Neural cell (in vitro differentiated cells): ENCODE results near the gene PHKA2. TPM values are rescaled to one million over a fixed set of nuclear protein-coding genes. Genes with fewer than 3 reads are reported as not detected.

Experiments
- H2AFZ ChIP-seq: fragments of 200-600, 300-800 bp; sonication (generic), shearing (Covaris generic); 2 replicates; pipeline ENCODE4 v1.6.0; 2014; ENCODE audit warnings: low read depth, mild to moderate bottlenecking, antibody characterized with exemption, low read length, moderate library complexity
- H3F3A ChIP-seq: fragments of 200-600 bp; shearing (Covaris generic); 2 replicates; pipeline ENCODE4 v1.6.1; 2016; ENCODE audit warnings: mild to moderate bottlenecking, moderate library complexity, mixed read lengths, antibody characterized with exemption, low read length; ENCODE audit not compliant: insufficient read depth, poor library complexity, severe bottlenecking
- H3K27ac ChIP-seq: fragments of 200-600, 300-800 bp; sonication (generic), shearing (Covaris generic); 2 replicates; pipeline ENCODE4 v1.5.1; 2014; ENCODE audit warnings: mild to moderate bottlenecking, low read length, moderate library complexity
- H3K27me3 ChIP-seq: fragments of 300-800, 200-600 bp; sonication (generic), shearing (Covaris generic); 2 replicates; pipeline ENCODE4 v1.6.0; 2014; ENCODE audit warnings: mild to moderate bottlenecking, low read depth, low read length, moderate library complexity; ENCODE audit not compliant: insufficient read depth
- H3K36me3 ChIP-seq: fragments of 300-800, 200-600 bp; sonication (generic), shearing (Covaris generic); 2 replicates; pipeline ENCODE4 v1.5.1; 2014; ENCODE audit warnings: mild to moderate bottlenecking, antibody characterized with exemption, low read length, moderate library complexity; ENCODE audit not compliant: insufficient read depth
- H3K4me2 ChIP-seq: fragments of 300-800, 200-600 bp; sonication (generic), shearing (Covaris generic); 2 replicates; pipeline ENCODE4 v1.6.0; 2014; ENCODE audit warnings: mild to moderate bottlenecking, low read length
- H3K4me3 ChIP-seq: fragments of 300-800, 200-600 bp; sonication (generic), shearing (Covaris generic); 2 replicates; pipeline ENCODE4 v1.5.1; 2014; ENCODE audit warnings: mild to moderate bottlenecking, low read length, moderate library complexity
- H3K79me2 ChIP-seq: fragments of 200-600 bp; shearing (Covaris generic); replicated peaks from 2 replicates; pipeline ENCODE4 v1.6.0; 2014; ENCODE audit warnings: mild to moderate bottlenecking, low read length, moderate library complexity; ENCODE audit not compliant: insufficient read depth
- H3K9ac ChIP-seq: fragments of 300-800, 200-600 bp; sonication (generic), shearing (Covaris generic); 2 replicates; pipeline ENCODE4 v1.6.1; 2016; ENCODE audit warnings: mild to moderate bottlenecking, low read length, mixed read lengths
- H3K9me2 ChIP-seq: fragments of 200-600 bp; shearing (Covaris generic); 2 replicates; pipeline ENCODE4 v1.6.1; 2016; ENCODE audit warnings: mild to moderate bottlenecking, low read length, mixed read lengths; ENCODE audit not compliant: insufficient read depth
- H3K9me3 ChIP-seq: fragments of 200-600, 300-800 bp; sonication (generic), shearing (Covaris generic); 2 replicates; pipeline ENCODE4 v1.6.1; 2016; ENCODE audit warnings: mild to moderate bottlenecking, mixed run types, low read length, moderate library complexity, mixed read lengths
- H4K20me1 ChIP-seq: fragments of 200-600 bp; shearing (Covaris generic); 2 replicates; pipeline ENCODE4 v1.6.1; 2016; ENCODE audit warnings: mild to moderate bottlenecking, mixed run types; ENCODE audit not compliant: insufficient read depth
- CTCF ChIP-seq: fragments of 450-650 bp; IDR thresholded peaks from 2 replicates; pipeline ENCODE4 v1.5.1; 2014; ENCODE audit warnings: antibody characterized with exemption, mild to moderate bottlenecking, moderate library complexity; ENCODE audit not compliant: poor library complexity, severe bottlenecking
- EP300 ChIP-seq: fragments of 450-650 bp; conservative IDR thresholded peaks from 2 replicates; pipeline ENCODE4 v1.6.1; 2014; ENCODE audit warnings: antibody characterized with exemption, mild to moderate bottlenecking, moderate library complexity; ENCODE audit not compliant: poor library complexity, severe bottlenecking
- EZH2 ChIP-seq: fragments of 200-600, 300-800 bp; shearing (Covaris generic), sonication (generic); IDR thresholded peaks from 2 replicates; pipeline ENCODE4 v1.6.1; 2014; ENCODE audit warnings: antibody characterized with exemption, low read length, borderline replicate concordance, mild to moderate bottlenecking; ENCODE audit not compliant: insufficient read depth, poor library complexity, severe bottlenecking
- MXI1 ChIP-seq: fragments of 450-650 bp; conservative IDR thresholded peaks from 2 replicates; pipeline ENCODE4 v1.6.1; 2014; ENCODE audit warnings: antibody characterized with exemption, mild to moderate bottlenecking; ENCODE audit not compliant: poor library complexity, severe bottlenecking
- POLR2AphosphoS5 ChIP-seq: IDR thresholded peaks from 2 replicates; pipeline ENCODE4 v1.6.1; 2012
- REST ChIP-seq: IDR thresholded peaks from 2 replicates; pipeline ENCODE4 v1.6.1; 2012; ENCODE audit warnings: borderline replicate concordance
- TAF1 ChIP-seq: IDR thresholded peaks from 2 replicates; pipeline ENCODE4 v1.6.1; 2012; ENCODE audit warnings: low read depth
- polyA plus RNA-seq: library from polyadenylated mRNA; depleted of rRNA; stranded (reverse); fragments of >200 nt; gene quantifications from 2 replicates; pipeline ENCODE4 v1.2.3, GENCODE V29; 2014

Gene PHKA2
- polyA plus RNA-seq, 1 donor from 2014 or later, result 9.6 TPM

GRCh38 chrX:18920079-18920478 lies 63.8 kb downstream of the PHKA2 start:
- no peaks in the 10 kb centered on the region for H4K20me1 ChIP-seq
- no peaks in the 10 kb centered on the region for H3K79me2 ChIP-seq
- H3K9ac ChIP-seq, result no peak overlapping the region
- TF ChIP-seq REST (no peak), MXI1 (no peak)
- H3K9me2 ChIP-seq, result no peaks in the 10 kb centered on the region
- H3K27me3 ChIP-seq, result no peaks in the 10 kb centered on the region
- H3K36me3 ChIP-seq, result no peaks in the 10 kb centered on the region
- no peak overlapping the region for H3K4me3 ChIP-seq
- H2AFZ ChIP-seq, result no peak overlapping the region
- no peak overlapping the region for H3K27ac ChIP-seq
- H3K9me3 ChIP-seq, result no peaks in the 10 kb centered on the region
- no peaks in the 10 kb centered on the region for H3F3A ChIP-seq
- H3K4me2 ChIP-seq, result no peak overlapping the region

- Histone ChIP-seq H3F3A (no peaks in the 10 kb centered on the region), H3K27me3 (no peaks in the 10 kb centered on the region)
Observed at GRCh38 chrX:18917831-18918230, 66.1 kb downstream of the PHKA2 start.

More at GRCh38 chrX:18917831-18918230, 66.1 kb downstream of the PHKA2 start:
- H3K4me2 ChIP-seq, result no peak overlapping the region
- H3K9ac ChIP-seq, result no peak overlapping the region
- no peaks in the 10 kb centered on the region for H3K9me3 ChIP-seq
- H4K20me1 ChIP-seq, result no peaks in the 10 kb centered on the region
- H3K27ac ChIP-seq, result no peak overlapping the region
- no peaks in the 10 kb centered on the region for H3K36me3 ChIP-seq
- no peak overlapping the region for H3K4me3 ChIP-seq
- no peak overlapping the region for H2AFZ ChIP-seq
- no peaks in the 10 kb centered on the region for H3K9me2 ChIP-seq
- TF ChIP-seq TAF1, result no peak
- no peak for TF ChIP-seq EP300
- TF ChIP-seq POLR2AphosphoS5, result no peak
- no peak for TF ChIP-seq MXI1
- no peak for TF ChIP-seq CTCF
- no peak for TF ChIP-seq REST
- TF ChIP-seq EZH2, result no peak
- no peaks in the 10 kb centered on the region for H3K79me2 ChIP-seq
